Nephron progenitor cell (in vitro differentiated cells): ENCODE results near the gene NDUFS1.
A peak's percentile ranks its signal among the peaks of the same experiment; 100 is the strongest.
"Not testable (repeated sequence)": the region's sequence is repeated elsewhere in the genome, so short reads cannot be mapped to it uniquely, and the experiment has no call there.

Experiments
- DNase-seq: peaks from one replicate; pipeline ENCODE4 v3.0.0; 2021
- H3K27ac Mint-ChIP-seq: 2 replicates; pipeline ENCODE4 v1.8.0; 2021; ENCODE audit warnings: mild to moderate bottlenecking, moderate library complexity, mixed read lengths
- H3K27me3 Mint-ChIP-seq: 2 replicates; pipeline ENCODE4 v1.8.0; 2021; ENCODE audit warnings: mild to moderate bottlenecking, low read depth, mixed read lengths; ENCODE audit not compliant: poor library complexity
- H3K36me3 Mint-ChIP-seq: 2 replicates; pipeline ENCODE4 v1.8.0; 2021; ENCODE audit warnings: low read depth, mixed read lengths
- H3K4me1 Mint-ChIP-seq: 2 replicates; pipeline ENCODE4 v1.8.0; 2021; ENCODE audit warnings: mixed read lengths
- H3K4me3 Mint-ChIP-seq: 2 replicates; pipeline ENCODE4 v1.8.0; 2021; ENCODE audit warnings: mild to moderate bottlenecking, moderate library complexity, mixed read lengths
- H3K9me3 Mint-ChIP-seq: 2 replicates; pipeline ENCODE4 v1.8.0; 2021; ENCODE audit warnings: mild to moderate bottlenecking, moderate library complexity, mixed read lengths
- TF ChIP-seq, protein P1 (sequence below): fragments of 200-600 bp; sonication (generic); IDR thresholded peaks from 2 replicates; pipeline ENCODE4 v1.5.0; 2021; ENCODE audit warnings: antibody characterized with exemption

NDUFS1 gene

DNA sequence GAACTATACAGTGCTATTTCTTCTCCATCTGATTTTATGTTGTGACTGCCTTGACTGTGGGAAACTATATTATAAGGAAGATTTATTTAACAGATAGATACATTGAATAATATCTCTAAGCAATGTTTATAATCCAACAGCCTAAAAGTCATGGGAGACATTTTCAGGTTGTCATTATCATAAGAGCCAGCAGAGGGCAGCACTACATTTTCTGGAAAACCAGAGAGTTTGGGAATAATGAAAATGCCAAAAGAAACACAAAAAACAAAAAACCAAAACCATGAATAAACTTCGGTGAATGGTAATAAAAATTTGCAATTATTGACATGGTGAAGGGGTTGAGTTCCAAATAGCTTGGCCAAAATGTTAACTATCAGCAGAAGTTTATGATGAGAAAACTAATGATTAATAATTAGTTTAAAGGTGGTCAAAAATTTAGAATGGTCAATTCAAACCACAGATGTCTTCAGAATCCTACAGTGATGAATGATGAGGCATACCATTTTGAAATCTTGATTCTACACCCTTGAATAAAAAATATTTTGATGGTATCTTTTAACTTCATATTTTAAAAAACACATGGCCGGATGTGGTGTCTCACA lies 5.1 kb upstream of the NDUFS1 start:
- H3K27ac Mint-ChIP-seq, result no peak overlapping the region
- H3K4me3 Mint-ChIP-seq, result no peak overlapping the region
- DNase-seq, result peak; percentile 59
- H3K27me3 Mint-ChIP-seq, result no peaks in the 10 kb centered on the region
- H3K9me3 Mint-ChIP-seq, result peaks cover 14% of the 10 kb centered on the region
- H3K4me1 Mint-ChIP-seq, result peaks cover 36% of the 10 kb centered on the region
- TF ChIP-seq, protein P1, sequence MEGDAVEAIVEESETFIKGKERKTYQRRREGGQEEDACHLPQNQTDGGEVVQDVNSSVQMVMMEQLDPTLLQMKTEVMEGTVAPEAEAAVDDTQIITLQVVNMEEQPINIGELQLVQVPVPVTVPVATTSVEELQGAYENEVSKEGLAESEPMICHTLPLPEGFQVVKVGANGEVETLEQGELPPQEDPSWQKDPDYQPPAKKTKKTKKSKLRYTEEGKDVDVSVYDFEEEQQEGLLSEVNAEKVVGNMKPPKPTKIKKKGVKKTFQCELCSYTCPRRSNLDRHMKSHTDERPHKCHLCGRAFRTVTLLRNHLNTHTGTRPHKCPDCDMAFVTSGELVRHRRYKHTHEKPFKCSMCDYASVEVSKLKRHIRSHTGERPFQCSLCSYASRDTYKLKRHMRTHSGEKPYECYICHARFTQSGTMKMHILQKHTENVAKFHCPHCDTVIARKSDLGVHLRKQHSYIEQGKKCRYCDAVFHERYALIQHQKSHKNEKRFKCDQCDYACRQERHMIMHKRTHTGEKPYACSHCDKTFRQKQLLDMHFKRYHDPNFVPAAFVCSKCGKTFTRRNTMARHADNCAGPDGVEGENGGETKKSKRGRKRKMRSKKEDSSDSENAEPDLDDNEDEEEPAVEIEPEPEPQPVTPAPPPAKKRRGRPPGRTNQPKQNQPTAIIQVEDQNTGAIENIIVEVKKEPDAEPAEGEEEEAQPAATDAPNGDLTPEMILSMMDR, result peak; percentile 73
- peaks cover 58% of the 10 kb centered on the region for H3K36me3 Mint-ChIP-seq

DNA sequence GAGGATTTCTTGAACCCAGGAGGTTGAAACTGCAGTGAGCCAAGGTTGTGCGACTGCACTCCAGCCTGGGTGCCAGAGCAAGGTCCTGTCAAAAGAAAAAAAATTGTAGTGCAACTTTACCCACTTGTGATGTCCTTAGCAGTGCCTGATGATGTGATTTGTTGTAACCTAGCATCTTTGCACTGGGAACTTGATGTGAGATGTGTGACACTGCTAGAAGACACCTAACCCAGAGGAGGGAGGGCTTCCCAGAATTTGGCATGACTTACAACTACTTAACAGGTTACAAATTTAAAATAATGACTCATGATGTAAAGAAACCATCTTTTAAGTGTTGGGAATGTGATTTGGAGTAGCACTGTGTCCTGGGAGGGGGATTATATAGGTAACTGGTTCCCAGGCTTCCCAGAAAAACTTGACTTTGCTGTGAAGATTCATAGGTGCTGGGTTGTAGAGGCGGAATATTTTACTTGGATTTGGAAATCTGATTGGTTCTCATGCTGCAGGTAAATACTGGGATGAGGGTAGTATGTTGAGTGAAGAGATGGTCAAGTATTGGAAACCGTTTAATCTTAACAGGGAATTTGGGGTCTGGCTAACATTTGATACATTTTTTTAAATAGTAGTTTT lies 4.1 kb upstream of the NDUFS1 start:
- H3K27ac Mint-ChIP-seq, result peak overlapping the region; percentile 27
- peaks cover 41% of the 10 kb centered on the region for H3K4me1 Mint-ChIP-seq
- DNase-seq, result no peak
- no peak overlapping the region for H3K4me3 Mint-ChIP-seq
- H3K36me3 Mint-ChIP-seq, result peaks cover 49% of the 10 kb centered on the region
- TF ChIP-seq, protein P1, result no peak
- no peaks in the 10 kb centered on the region for H3K27me3 Mint-ChIP-seq
- peaks cover 10% of the 10 kb centered on the region for H3K9me3 Mint-ChIP-seq

DNA sequence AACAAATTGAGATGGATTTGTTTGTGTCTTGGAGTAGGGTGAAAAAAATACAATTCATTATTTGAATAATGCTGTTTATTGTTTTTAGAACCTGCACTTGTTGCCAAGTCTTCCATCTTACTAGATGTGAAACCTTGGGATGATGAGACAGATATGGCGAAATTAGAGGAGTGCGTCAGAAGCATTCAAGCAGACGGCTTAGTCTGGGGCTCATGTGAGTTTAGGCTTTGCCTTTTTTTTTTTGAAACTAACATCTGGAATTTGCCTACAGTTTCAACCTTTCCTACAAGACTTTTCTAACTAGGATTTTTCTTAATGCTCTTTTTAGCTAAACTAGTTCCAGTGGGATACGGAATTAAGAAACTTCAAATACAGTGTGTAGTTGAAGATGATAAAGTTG lies 3.2 kb upstream of the NDUFS1 start:
- Mint-ChIP-seq H3K27ac (peak overlapping the region; percentile 85), H3K4me1 (peaks cover 50% of the 10 kb centered on the region), H3K36me3 (peaks cover 49% of the 10 kb centered on the region)
- H3K27me3 Mint-ChIP-seq, H3K4me3 Mint-ChIP-seq, DNase-seq, H3K9me3 Mint-ChIP-seq: not testable (repeated sequence)

DNA sequence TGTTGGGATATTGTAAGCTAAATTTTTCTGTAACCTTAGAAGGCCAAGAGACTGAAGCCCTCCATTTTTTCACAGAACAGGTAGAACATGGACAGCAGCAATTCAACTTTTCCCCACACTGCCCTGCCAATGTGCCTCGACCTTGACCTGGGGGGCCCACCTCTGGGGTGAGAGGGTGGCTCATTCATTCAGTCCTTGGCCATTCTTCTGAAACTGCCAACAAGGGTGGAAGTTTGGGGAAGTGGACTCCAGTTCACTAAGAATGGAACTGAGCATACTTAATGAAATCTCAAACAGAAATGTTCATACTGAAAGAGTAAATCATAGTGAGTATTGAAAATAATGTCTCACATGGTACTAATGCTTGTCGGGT lies 1.5 kb upstream of the NDUFS1 start:
- TF ChIP-seq, protein P1, result no peak
- Mint-ChIP-seq H3K27ac (peak overlapping the region; percentile 52), H3K4me3 (peak overlapping the region; percentile 97), H3K36me3 (peaks cover 48% of the 10 kb centered on the region), H3K27me3 (peaks cover 3% of the 10 kb centered on the region), H3K9me3 (no peaks in the 10 kb centered on the region), H3K4me1 (peaks cover 50% of the 10 kb centered on the region)
- no peak for DNase-seq

DNA sequence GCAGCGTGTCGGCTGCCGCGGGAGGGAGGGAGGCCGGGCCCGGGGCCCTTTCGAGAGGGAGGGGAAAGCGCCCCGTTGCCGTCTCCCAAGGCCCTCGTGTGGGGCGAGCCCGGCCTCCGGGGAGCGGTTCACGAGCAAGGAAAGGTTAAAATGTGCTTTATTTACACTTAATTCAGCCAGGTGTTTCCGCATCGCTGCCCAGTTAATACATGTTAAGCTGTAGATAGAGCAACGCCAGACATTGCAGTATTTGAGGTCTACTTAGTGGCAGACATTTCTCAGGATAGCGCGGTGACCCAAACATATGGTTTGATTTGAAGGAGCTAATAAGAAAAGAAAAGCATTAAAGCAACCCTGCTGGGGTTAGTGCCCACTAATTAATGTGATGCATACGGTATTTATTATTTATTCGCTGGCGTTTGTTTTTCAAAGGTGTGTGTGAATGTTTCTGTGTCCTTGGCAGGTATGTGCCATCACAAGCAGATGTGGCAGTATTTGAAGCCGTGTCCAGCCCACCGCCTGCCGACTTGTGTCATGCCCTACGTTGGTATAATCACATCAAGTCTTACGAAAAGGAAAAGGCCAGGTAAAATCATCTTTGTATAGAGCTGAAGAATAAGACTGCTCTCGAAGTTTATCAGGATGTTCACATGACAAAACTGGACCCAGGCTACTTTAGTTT lies 1.0 kb upstream of the NDUFS1 start:
- DNase-seq, result no peak
- H3K27me3 Mint-ChIP-seq, result peaks cover 3% of the 10 kb centered on the region
- peak overlapping the region; percentile 97 for H3K4me3 Mint-ChIP-seq
- peaks cover 48% of the 10 kb centered on the region for H3K36me3 Mint-ChIP-seq
- H3K27ac Mint-ChIP-seq, result peak overlapping the region; percentile 66
- TF ChIP-seq, protein P1, result no peak
- no peaks in the 10 kb centered on the region for H3K9me3 Mint-ChIP-seq
- peaks cover 50% of the 10 kb centered on the region for H3K4me1 Mint-ChIP-seq

DNA sequence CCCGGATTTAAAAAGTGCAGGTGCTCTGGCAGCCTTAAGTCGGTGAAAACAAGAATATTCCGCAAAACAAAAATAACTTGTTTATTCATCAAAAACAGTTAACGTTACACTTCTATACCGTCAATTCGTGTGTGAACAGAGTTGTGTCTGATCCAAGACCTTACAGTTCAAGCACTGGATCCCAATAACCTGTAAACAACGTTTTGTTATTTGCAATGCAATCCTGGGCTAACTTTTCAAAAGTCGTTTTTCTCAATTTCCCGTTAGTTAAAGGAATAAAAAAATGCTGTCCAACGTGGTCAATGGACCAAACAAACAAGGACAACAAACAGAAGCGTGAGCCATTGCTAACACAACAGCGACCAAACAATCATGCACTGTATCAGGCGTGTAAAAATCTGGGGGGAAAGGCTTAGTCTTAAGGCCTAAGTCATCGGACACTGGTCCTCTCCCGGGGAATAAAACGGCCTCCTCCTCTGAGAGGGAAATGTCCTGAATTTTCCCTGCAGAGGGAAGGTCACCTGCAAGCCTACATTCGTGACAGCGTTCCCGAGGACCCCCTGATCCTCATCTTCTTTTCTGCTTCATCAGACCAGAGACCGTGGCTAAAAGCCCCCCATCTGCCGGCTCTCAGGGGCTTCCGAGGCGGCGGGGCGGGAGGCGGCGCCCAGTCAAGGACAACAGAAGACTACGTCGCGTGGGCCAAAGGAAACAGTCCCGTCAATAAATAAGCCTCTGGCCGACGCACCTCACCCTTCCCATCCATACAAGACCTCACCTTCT lies 490 bp downstream of the NDUFS1 start:
- H3K4me3 Mint-ChIP-seq, result peak overlapping the region; percentile 97
- peak overlapping the region; percentile 99 for H3K27ac Mint-ChIP-seq
- no peak for DNase-seq
- peaks cover 50% of the 10 kb centered on the region for H3K4me1 Mint-ChIP-seq
- H3K27me3 Mint-ChIP-seq, result peaks cover 3% of the 10 kb centered on the region
- peaks cover 47% of the 10 kb centered on the region for H3K36me3 Mint-ChIP-seq
- H3K9me3 Mint-ChIP-seq, result no peaks in the 10 kb centered on the region
- TF ChIP-seq, protein P1, result no peak

DNA sequence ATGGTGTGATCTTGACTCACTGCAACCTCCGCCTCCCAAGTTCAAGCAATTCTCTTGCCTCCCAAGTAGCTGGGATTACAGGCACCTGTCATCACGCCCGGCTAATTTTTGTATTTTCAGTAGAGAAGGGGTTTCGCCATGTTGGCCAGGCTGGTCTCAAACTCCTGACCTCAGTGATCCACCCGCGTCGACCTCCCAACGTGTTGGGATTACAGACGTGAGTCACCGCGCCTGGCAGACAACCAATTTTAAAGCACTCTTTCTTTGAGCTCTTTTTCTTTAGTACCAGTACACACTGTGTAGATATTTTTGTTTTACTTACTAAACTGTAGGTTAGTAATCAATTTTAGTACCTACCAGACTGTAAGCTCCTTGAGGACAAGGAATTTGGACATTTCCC lies 2.2 kb downstream of the NDUFS1 start:
- not testable (repeated sequence) for H3K27me3 Mint-ChIP-seq, DNase-seq, H3K9me3 Mint-ChIP-seq, H3K27ac Mint-ChIP-seq
- peak overlapping the region; percentile 97 for H3K4me3 Mint-ChIP-seq
- H3K4me1 Mint-ChIP-seq, result peaks cover 35% of the 10 kb centered on the region
- peaks cover 33% of the 10 kb centered on the region for H3K36me3 Mint-ChIP-seq
